HG03103 (cell line): ENCODE measurements around the gene APBB3.
"Not testable (repeated sequence)": the region's sequence is repeated elsewhere in the genome, so short reads cannot be mapped to it uniquely, and the experiment has no call there.

Experiments
- ATAC-seq: cut with Tn5 transposase; IDR thresholded peaks from one replicate; pipeline ENCODE4 v1.9.1; 2021; ENCODE audit warnings: low read depth; ENCODE audit not compliant: unreplicated experiment

Gene APBB3

GRCh38 chr5:140579188-140579747 is 14.9 kb upstream of the APBB3 start:
- ATAC-seq: not testable (repeated sequence)

DNA sequence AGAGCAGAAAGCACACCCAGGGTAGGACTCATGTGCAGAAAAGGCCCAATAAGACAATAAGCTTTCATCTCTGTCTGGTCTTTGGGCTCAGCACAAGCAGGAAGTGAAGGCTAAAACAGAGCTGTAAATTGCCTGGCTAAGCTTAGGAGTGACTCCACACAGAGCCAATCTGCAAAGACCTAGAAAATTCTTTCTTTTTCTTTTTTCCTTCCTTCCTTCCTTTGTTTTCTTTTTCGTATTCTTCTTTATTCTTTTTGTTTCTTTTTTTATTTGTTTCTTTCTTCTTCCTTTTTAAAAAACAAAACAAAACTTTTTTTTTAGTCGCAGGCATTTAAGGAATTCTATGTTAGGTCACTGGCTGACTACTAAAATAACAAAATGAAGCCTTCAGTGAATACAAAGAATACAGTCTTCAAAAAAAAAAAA is 12.4 kb upstream of the APBB3 start:
- ATAC-seq: no peak

DNA sequence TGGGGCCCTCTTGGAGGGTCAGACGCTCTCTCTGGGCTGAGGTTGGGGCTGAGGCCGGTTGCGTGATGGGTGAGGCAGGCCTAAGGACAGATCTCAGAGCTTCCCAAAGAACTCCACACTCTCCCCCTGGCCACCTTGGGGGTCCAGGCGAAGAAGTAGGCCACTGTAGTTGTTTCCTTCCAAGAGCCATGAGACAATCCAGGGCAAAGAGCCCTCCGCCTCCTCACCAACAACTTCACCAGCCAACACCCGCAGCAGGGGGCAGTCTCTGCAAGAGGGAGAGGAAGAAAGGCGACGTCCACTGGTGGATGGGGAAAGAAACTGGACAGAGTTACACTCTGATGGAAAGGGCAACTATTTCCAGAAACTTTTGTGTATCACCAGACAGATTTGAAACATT is 10.9 kb upstream of the APBB3 start:
- ATAC-seq: no peak

DNA sequence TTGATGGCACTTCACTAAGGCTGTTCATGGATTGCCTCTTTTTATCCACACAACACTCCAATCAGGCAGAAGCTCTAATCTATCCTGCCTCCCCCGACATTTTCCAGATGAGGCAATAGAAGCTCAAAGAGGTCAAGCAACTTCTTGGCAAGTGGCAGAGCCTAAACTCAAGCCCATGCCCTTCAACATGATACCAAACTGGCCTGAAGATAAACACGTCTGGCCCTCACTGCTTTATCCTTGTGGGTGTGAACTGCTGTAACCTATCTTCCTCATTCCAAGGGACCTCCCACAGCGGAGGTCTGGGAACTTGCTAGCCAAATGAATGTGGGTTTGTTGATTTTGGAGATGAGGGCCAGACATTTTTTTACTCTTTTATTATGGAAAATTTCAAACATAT is 9.8 kb upstream of the APBB3 start:
- ATAC-seq: no peak

GRCh38 chr5:140573683-140574082 is 9.3 kb upstream of the APBB3 start:
- no peak for ATAC-seq

DNA sequence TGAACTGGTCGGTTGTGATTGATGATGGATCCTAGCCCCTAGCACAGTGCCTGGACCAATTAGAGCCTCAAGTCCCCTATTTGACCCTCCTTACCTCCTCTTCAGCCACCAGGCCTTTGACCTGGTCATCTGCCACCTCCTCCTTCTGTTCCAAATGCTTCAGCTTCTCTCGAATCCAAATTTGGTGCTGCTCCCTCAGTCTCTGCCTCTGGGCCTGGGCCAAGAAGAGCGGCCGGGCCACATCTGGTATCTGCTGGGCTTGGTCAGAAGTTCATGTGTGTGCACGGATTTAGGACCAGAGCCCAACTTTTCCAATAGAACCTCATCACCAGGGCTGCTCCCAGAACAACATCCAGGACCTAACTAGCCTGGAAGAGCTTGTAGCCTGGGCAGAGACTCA is 6.7 kb upstream of the APBB3 start:
- no peak for ATAC-seq

DNA sequence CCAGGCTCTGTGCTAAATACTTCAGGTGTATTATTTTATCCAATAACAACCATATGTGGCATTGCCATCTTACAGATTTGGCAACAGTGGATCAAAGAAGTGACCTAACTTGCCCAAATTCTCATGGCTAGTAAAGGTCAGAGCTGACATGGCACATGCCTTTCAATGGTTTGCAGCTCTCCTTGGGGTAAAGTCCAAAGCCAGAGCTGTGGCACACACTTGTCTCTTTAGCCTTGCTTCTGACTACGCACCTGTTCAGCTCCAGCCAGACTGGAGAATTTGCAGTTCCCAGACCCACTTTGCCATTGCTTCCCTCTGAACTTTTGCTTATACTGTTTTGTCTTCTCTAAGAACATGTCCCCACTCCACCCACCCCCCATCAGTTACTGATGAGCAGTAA is 6.1 kb upstream of the APBB3 start:
- no peak for ATAC-seq

- no peak for ATAC-seq
These were observed 5.7 kb upstream of the APBB3 start for GRCh38 chr5:140570058-140570457.

DNA sequence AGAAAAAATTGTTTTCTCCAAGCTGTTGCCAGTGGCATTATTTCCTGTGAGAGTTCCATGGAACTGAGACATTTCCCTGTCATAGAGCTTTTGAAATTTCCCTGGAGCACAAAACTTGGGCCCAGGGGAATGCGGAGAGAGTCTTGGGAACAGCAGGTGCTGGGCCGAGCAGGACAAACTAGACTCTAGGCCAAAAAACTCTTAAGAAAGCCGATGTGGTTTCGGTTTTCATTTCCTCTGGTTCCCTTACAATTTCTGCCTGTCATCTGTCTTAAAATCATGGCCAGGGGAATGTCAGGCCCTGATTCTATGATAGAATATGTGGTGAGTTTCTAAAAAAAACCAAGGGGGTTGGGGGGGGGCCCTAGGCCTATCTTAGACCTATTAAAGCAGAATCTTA is 4.8 kb upstream of the APBB3 start:
- ATAC-seq: no peak

DNA sequence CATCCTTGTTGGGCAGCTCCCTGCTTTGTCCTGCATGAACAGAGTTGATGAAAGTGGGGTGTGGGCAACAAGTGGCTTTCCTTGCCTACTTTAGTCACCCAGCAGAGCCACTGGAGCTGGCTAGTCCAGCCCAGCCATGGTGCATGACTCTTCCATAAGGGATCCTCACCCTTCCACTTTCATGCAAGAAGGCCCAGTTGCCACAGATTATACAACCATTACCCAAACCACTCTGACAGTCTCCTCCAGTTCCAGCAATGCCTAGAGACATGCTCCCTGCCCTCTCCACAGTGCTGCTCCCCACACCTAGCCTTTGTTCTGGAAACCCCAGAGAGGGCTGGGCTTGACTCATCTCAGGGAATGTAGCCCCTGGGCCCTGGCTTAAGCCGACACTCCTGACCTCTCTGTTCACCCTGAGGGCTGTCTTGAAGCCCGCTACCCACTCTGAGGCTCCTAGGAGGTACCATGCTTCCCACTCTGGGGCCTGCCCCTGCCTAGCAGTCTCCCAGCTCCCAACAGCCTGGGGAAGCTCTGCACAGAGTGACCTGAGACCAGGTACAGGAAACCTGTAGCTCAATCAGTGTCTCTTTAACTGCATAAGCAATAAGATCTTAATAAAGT is 4.2 kb upstream of the APBB3 start:
- no peak for ATAC-seq

DNA sequence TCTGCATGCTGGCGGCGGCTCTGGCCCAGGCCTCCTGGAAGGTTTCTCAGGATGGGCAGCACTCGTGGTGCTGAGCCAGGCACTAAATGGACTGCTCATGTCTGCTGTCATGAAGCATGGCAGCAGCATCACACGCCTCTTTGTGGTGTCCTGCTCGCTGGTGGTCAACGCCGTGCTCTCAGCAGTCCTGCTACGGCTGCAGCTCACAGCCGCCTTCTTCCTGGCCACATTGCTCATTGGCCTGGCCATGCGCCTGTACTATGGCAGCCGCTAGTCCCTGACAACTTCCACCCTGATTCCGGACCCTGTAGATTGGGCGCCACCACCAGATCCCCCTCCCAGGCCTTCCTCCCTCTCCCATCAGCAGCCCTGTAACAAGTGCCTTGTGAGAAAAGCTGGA is 3.5 kb upstream of the APBB3 start:
- ATAC-seq: no peak

DNA sequence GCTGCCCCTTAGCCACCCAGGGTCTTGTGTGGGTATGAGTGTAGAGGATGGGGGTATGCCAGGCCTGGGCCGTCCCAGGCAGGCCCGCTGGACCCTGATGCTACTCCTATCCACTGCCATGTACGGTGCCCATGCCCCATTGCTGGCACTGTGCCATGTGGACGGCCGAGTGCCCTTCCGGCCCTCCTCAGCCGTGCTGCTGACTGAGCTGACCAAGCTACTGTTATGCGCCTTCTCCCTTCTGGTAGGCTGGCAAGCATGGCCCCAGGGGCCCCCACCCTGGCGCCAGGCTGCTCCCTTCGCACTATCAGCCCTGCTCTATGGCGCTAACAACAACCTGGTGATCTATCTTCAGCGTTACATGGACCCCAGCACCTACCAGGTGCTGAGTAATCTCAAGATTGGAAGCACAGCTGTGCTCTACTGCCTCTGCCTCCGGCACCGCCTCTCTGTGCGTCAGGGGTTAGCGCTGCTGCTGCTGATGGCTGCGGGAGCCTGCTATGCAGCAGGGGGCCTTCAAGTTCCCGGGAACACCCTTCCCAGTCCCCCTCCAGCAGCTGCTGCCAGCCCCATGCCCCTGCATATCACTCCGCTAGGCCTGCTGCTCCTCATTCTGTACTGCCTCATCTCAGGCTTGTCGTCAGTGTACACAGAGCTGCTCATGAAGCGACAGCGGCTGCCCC is 2.9 kb upstream of the APBB3 start:
- ATAC-seq: no peak

DNA sequence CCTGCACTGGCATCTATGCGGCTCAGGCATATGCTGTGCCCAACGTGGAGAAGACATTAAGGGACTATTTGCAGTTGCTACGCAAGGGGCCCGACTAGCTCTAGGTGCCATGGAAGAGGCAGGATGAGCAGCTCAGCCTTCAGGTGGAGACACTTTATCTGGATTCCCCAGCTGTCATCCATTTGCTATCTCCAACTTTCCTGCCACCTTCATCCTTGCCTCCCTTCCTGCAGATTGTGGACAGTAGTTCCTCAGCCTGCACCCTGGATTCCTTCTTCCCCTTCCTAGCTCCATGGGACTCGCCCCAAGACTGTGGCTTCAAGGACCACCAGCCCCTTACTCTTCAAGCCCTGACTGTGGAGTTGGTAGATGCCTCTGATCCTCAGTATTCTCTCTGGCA is 2.3 kb upstream of the APBB3 start:
- ATAC-seq: no peak

GRCh38 chr5:140565780-140566095 is 1.3 kb upstream of the APBB3 start:
- ATAC-seq: no peak

- no peak for ATAC-seq
These were observed 804 bp upstream of the APBB3 start for GRCh38 chr5:140565024-140565779.

- ATAC-seq: no peak
These were observed 802 bp downstream of the APBB3 start for GRCh38 chr5:140563596-140563995.

DNA sequence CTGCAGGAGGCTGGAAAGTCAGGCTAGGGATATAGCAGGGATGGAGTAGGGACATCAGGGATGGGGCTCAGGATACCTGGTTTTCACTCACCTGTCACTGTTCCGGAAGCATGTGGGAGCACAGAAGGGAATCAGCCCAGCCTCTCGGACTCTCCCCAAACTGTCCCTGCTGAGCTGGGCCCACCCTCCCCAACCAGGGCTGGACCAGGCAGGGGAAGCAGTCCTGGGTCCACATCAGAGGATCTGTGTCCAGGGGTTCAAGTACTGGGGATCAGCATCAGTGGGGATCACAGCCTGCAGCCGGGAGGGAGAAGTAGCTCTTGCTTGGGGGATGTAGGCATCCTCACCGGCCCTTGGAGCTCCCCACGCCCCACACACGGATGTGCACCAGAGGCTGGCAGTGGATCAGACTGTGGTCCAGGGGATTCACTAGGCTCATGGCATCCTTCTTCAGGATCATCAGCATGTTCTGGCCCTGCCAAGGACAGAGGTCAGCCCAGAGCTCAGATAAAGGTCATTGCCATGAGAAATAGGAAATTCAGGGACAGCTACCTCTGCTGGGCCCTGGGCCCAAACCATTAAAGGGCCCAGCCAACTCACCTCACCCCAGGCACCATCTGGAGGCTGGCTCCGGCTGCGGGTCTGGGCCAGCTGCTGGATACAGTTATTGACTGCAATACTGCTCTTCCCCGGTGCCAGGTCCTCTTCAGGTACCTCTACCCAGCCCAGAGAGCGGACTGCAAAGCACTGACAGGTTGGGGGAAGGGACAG is 2.5 kb downstream of the APBB3 start:
- ATAC-seq: no peak

- ATAC-seq: no peak
These were observed 4.2 kb downstream of the APBB3 start for GRCh38 chr5:140560227-140560626.

DNA sequence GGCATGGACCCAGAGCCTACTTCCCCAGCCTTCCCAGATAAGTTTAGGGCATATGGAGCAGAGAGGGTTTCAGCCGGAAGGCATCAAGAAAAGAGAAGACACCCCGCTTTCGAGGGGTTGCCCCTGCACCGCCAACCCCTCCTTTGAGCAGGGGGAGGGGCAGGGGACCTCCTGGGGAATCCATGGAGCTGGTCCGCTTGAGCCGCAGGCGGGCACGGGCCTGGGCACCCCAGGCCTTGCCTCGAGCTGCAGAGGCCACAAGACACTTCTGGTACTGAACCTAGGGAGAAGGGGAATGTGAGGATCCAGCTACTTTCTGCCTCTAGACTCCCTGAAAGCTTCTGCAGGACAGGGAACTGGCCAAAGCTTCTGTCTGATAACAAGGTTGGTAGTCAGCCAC is 5.9 kb downstream of the APBB3 start:
- no peak for ATAC-seq

DNA sequence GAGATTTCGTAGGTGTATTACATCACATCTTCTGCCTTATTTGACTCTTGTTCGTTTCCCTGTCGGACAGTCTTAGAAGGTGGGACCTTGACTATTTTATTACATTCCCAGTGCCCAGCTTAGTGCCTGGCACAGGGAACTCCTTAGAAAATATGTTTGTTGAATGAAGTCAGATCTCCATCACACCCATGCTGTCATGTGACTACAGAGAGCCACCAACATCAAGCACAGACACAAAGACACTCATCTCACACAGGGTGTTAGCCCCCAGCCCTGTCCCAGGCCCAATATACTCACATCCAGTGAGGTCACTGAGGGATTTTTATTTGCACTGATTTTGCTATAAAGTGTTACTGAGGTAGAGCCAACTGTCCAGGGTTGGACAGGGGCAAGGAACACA is 6.4 kb downstream of the APBB3 start:
- no peak for ATAC-seq
